ENCODE results near the gene PAX7. TPM values are rescaled to one million over a fixed set of nuclear protein-coding genes. Genes with fewer than 3 reads are reported as not detected.

PAX7 gene
- total and polyA plus RNA-seq, 2 experiments from 2014 or later = 0.03 TPM; not detected in 1

GRCh38 chr1:18700530-18700929, 69.9 kb downstream of the PAX7 start (continued):
- TF ChIP-seq ZNF462 (CRISPR knock-in tag; IDR thresholded peaks at IDR 0.05) = no peak
- no peak for TF ChIP-seq ZNF114 (CRISPR knock-in tag; IDR thresholded peaks at IDR 0.05)
- TF ChIP-seq ETS1 (IDR thresholded peaks at IDR 0.05) = no peak
- no peak for TF ChIP-seq STAT1 (IDR thresholded peaks at IDR 0.05; ENCODE audit: unreplicated experiment)
- no peak for TF ChIP-seq REST (IDR thresholded peaks at IDR 0.05; ENCODE audit: unreplicated experiment)
- no peak for TF ChIP-seq NANOG (IDR thresholded peaks at IDR 0.05; ENCODE audit: borderline replicate concordance)
- TF ChIP-seq CREB1 (CRISPR knock-in tag; IDR thresholded peaks at IDR 0.05; ENCODE audit: low read depth) = no peak
- no peak for TF ChIP-seq EZH2 (IDR thresholded peaks at IDR 0.05; ENCODE audit: low read depth, unreplicated experiment)
- no peak for TF ChIP-seq EZH2phosphoT487 (IDR thresholded peaks at IDR 0.05; ENCODE audit: unreplicated experiment)
- TF ChIP-seq POLR2AphosphoS5 (IDR thresholded peaks at IDR 0.05; ENCODE audit: low read depth) = no peak
- TF ChIP-seq JUNB (IDR thresholded peaks at IDR 0.05; ENCODE audit: unreplicated experiment) = no peak
- TF ChIP-seq ZNF331 (CRISPR knock-in tag; IDR thresholded peaks at IDR 0.05; ENCODE audit: low read depth) = no peak
